Fibroblast of peridontal ligament (primary cell): ENCODE results near the gene VIPR2.
"Not testable (repeated sequence)": the region's sequence is repeated elsewhere in the genome, so short reads cannot be mapped to it uniquely, and the experiment has no call there.

ENCODE experiments used
- DNase-seq: peaks from one replicate; pipeline ENCODE4 v3.0.0-alpha.2; 2010; ENCODE audit errors: extremely low read depth

The VIPR2 gene

GRCh38 chr7:158988302-158988862 is 156.3 kb downstream of the VIPR2 start:
- no peak for DNase-seq

DNA sequence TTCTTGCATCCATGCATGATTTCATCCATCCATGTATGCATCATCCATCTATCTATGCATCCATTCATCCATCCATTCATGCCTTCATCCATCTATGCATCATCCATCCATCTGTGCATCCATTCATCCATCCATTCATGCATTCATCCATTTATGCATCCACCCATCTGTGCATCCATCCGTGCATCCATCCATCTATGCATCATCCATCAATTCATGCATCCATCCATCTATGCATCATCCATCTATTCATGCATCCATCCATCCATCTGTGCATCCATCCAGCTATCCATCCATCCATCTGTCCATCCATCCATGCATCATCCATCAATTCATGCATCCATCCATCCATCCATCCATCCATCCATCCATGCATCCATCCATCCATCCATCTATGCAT is 157.0 kb downstream of the VIPR2 start:
- DNase-seq = no peak

DNA sequence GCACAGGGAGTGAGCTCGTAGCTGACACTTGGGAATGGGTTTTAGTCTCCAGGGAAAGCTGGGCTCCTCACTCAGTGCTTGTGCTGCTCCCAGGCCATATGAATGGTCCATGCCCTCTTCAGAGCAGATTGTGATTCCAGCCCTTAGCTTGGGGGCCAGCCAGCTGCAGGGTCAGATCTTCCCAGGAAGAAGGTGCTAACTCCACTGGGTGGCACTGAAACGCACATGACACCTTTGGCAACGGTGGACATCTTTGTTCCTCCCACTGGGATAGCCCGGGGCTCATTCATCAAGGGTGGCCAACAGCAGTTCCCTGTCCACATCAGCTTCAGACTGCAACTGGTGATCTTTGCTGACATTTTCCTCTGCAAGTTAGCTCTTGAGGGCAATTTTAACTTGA is 159.1 kb downstream of the VIPR2 start:
- no peak for DNase-seq

GRCh38 chr7:158984007-158984406 is 160.7 kb downstream of the VIPR2 start:
- DNase-seq = not testable (repeated sequence)

GRCh38 chr7:158982080-158982479 is 162.6 kb downstream of the VIPR2 start:
- not testable (repeated sequence) for DNase-seq

GRCh38 chr7:158979635-158980351 is 164.9 kb downstream of the VIPR2 start:
- no peak for DNase-seq

- no peak for DNase-seq
These were observed 165.6 kb downstream of the VIPR2 start for GRCh38 chr7:158979023-158979529.
